Activated T-cell treated with anti-CD3 and anti-CD28 coated beads for 24 hours (primary cell): ENCODE results near the gene HRNR.

Experiments used
- DNase-seq: peaks from one replicate; pipeline ENCODE4 v3.0.0-alpha.2; 2020; ENCODE audit warnings: low read depth

Gene HRNR

DNA sequence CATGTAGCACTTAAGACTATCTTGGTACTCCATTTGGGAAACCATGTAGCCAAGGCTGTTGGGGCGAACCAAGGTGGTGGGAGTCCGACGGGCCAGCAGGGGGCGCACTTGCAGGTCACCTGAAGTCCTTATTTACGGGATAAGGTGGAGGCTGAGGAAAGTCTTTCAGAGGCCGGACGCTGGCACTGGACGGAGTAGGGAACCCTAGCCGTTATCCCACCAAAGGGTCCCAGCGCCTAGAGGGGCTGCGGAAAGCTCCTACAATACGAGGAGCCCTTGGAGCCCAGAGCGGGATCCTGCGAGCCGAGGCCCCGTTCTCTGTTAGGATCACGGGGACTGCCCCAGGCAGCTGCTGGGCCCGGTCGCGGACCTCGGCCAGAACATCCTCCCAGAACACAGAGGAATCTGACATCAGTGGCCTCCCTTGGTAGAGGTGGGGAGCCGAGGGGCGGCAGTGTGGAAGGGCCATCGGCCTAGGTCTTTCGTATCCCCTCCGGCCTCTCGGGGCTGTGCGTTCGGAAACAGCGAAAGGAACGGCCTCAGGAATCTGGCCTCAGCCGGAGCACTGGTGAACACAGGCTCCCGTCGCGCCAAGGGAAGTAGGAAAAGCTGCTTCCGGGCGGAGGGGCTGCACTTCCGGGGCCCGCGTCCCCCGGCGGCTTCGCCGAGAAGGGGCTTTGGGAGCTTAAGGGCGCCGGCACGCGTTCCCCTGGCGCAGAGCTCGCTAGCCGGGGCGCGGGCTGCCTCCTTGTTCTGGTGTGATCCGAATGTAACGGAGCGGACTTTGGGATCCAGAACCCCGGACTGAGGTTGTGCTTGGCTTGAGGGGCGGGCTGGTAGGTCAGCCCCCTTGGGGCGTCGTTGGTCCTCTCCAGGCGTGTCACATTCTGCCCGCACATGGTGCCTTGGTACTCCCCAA, 35.1 kb downstream of the HRNR start:
- DNase-seq = peak; percentile 70

DNA sequence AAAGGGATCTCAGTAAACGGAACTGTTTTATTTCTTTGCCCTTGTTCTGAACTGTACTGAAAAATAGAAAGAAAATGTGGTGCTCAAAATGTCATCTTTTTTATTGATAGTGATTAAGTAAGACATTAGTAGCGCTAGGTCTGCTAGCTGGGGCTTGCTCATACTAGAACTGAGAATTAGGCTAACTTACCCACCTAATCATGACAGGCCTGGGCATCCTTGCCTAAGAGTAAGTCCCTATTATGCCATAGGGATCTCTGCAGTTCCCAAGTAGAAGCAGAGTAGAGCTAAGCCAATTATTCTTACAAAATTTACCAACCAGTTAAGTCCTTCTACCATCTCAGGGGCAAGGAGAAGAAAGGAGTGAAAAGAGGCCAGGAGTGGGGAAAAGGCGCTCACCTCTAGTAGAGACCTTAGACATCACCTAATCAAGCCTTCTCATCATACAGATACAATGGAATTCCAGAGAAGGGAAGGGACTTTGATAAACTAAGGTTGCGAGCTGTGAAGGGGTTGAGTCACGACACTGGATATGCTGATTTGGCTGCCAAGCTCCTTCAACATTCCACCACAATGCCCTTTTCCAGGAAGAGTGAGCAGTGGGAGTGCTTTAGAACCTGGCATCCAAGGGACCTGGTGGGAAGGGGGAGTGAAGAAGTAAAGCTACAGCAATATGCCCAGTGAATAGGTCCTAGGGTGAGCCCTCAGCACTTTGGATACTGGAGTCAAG, 37.3 kb downstream of the HRNR start:
- DNase-seq = no peak

DNA sequence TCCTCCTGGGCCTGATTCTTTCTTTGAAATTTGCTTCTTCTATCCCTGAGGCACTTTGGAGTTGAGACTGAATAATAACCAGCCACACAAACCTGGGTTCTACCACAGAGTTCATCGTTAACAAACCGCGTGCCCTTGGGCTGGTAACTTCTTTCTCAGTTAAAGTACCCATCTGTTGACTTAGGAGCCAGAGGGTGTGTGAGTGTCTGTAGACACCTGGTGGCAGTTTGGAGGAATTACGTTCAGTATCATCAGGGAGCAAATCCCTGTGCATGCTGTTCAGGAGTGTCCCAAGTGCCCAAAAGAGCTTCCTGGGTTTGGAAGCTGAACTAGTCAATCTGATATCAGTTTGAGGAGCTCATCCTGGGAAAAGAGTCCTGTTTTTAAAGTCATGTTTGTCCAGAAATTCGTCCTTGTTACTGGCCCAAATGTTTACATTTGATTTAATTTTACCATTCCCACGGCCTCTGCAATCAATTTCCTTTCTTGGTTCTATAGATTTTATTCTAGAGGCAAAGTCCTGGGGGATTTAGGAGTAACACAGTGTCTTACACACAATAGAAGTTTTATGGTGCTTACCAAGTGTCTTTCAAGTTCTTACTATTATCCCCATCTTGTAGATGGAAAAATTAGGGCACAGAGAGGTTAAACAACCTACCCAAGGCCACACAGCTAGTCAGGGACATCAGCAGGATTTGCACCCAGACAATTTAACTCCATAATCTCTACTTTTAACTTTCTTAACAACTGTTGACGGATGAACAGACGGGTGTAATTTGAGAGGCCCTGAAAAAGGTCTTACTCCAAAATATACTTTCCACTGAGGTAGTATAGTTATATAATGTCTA, 38.2 kb downstream of the HRNR start:
- peak; percentile 17 for DNase-seq

DNA sequence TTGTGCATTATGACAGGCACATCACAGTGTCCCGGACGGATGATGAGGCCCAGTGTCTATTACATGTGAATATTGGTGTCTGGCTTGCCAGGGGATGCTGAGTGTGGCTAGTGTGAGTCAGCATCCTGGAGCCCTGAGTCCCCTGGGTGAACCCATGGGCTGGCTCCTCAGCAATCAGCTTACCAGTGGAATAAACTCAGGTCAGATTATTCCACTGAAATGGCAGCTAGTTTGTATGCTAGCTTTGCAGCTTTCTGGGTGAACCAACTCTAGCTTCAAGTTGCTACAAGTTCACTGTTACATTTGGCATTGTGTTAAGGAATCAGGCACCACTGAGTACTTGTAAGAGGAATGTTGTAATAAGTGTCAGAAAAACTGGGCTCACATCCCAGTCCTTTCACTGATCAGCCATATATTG, 41.0 kb downstream of the HRNR start:
- DNase-seq = no peak

DNA sequence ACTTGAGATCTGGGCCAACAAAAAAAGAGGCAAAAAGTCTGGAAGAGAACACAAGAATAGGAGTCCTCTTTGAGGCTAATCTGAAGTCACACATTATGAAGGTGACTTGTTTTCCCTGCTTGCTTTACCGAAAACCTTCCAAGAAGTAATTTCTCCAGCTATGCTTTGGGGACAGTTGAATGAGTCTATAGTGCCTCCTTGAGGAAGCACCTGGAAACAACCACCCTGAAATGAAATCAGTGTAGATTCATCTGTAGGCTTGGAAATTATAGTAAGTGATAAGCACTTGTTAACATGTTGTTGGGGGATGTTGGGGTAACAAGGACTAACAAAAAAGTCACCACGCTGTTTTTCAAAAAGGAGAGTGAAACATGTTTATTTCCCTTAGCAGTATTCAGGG, 41.6 kb downstream of the HRNR start:
- DNase-seq = no peak

- no peak for DNase-seq
Observed at GRCh38 chr1:152179566-152179965, 44.4 kb downstream of the HRNR start.

DNA sequence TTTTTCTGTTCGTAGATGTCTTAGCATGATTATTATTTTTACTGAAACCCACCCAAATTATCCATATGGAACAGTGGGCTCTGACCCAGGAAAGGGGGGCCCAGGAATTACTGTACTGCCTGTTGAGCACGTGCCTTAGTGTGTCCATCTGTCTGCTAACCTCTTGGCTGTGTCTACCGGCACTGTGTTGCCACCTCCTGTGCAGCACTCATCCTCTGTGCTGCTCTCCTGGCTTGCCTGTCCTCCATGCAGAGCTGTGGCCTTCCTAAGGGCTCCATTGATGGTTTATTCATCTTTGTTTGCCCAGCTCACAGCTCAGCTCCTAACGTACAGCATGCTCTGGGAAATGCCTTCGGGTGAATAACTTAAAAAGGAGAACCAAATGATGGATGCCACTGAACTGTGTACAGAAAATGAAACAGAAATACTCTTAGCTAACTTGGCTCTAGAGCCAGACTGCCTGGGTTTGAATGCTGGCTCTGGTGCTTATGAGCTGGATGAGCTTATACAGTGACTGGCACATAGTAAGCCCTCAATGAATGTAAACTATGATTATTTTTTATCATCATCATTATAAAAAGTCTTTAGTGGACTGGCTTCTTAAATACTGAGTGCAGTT, 53.6 kb downstream of the HRNR start:
- DNase-seq = no peak

GRCh38 chr1:152169366-152170025, 54.5 kb downstream of the HRNR start:
- no peak for DNase-seq

DNA sequence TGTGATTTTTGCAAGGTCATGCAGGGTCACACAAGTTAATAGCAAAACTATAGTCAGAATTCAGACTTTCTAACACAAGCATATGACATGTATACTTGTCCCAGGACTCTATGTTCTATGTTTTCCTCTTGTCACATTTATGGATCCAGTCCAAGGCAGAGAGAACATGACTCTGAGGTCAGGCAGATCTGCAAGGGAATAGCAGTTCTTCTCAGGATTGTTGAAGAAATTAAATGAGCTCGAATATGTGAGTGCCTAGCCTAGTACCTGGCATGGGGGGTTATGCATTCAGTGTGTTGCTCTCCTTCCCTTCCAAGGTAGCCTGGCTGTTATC, 55.5 kb downstream of the HRNR start:
- DNase-seq = no peak

- no peak for DNase-seq
Observed at GRCh38 chr1:152167835-152168534, 56.0 kb downstream of the HRNR start.

- no peak for DNase-seq
Observed at GRCh38 chr1:152166966-152167365, 57.0 kb downstream of the HRNR start.

GRCh38 chr1:152165286-152166077, 58.5 kb downstream of the HRNR start:
- no peak for DNase-seq

GRCh38 chr1:152164517-152165136, 59.4 kb downstream of the HRNR start:
- no peak for DNase-seq

DNA sequence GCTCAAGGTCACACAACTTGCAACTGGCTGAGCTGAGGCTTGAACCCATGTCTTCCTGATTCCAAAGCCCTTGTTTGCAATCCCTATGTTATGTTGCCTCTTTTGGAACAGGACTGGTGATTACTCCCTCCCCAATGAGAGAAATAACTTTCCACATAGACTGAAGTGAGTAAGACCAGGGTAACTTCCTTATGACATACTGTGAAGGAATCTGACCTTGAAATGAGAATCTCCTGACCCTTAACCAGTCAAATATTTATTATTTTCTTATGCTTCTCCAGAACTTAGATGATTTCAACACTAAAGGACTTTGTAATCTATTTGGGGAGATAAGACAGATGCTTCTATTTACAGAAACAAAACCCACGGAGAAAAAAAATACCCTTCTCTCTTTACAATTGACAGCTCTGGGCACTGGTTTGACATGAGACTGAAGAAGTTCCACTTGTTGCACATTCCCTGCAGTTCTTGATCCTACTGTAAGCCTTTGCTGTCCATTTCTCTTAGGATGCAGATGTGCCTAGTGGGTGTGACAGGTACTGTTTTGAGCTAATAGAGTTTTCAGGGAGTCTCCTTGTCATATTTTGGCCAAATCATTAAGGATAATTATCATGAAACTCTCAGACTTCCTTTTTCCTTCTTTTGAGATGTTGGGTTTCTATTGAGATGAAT, 61.1 kb downstream of the HRNR start:
- no peak for DNase-seq
